Endothelial cell of umbilical vein (primary cell): ENCODE results near the gene EEFSEC. TPM values are rescaled to one million over a fixed set of nuclear protein-coding genes. Genes with fewer than 3 reads are reported as not detected.

Experiments used
- BruUV-seq: library from RNA; stranded (reverse); fragments of 400-500 nt; replicated peaks from 2 replicates; lab custom pipeline; 2021; lab: Mats Ljungman, UMichigan
- CTCF ChIA-PET: fragments of 300-600, 350-600 bp; sonication (Branson Sonifier 250); formaldehyde crosslinking; loops from one replicate; lab custom pipeline; 2021; ENCODE audit warnings: antibody characterized with exemption, inconsistent platforms; lab: Charles Lee
- POLR2A ChIA-PET: fragments of 300-600, 350-600 bp; sonication (Branson Sonifier 250); formaldehyde crosslinking; loops from one replicate; lab custom pipeline; 2021; ENCODE audit warnings: antibody characterized with exemption, inconsistent platforms; lab: Charles Lee
- DNase-seq: peaks from one replicate; pipeline ENCODE4 v3.0.0-alpha.2; 2011; ENCODE audit warnings: low read depth, low spot score
- FAIRE-seq: peaks from 2 replicates; lab custom pipeline; 2011; peaks lifted over from hg19 to GRCh38; lab: Jason Lieb, UNC
- H2AFZ ChIP-seq: 2 replicates; pipeline ENCODE4 v1.6.0; 2012; ENCODE audit warnings: low read depth, low read length, control low read depth, inconsistent platforms
- H3K27ac ChIP-seq: 2 replicates; pipeline ENCODE4 v1.5.1; 2011; ENCODE audit warnings: low read depth, mild to moderate bottlenecking, control low read depth, low read length, moderate library complexity; ENCODE audit not compliant: insufficient read depth
- H3K27me3 ChIP-seq, 2 experiments: 2 replicates each; pipeline versions ENCODE4 v1.6.0 to v1.6.1; 2011; ENCODE audit warnings: low read length in 2 of 2, mixed read lengths in 1 of 2; ENCODE audit not compliant: control insufficient read depth in 2 of 2, insufficient read depth in 2 of 2
- H3K36me3 ChIP-seq, 2 experiments: 2 replicates in 1 of 2; 3 replicates in 1 of 2; pipeline ENCODE4 v1.5.1; 2011; ENCODE audit warnings: low read length in 2 of 2, mild to moderate bottlenecking in 1 of 2, moderate library complexity in 1 of 2; ENCODE audit not compliant: control insufficient read depth in 2 of 2, insufficient read depth in 2 of 2; ENCODE audit errors: extremely low read depth in 1 of 2
- H3K4me1 ChIP-seq: 3 replicates; pipeline ENCODE4 v1.5.1; 2011; ENCODE audit warnings: mild to moderate bottlenecking, low read length; ENCODE audit not compliant: control insufficient read depth, insufficient read depth; ENCODE audit errors: extremely low read depth
- H3K4me2 ChIP-seq: 2 replicates; pipeline ENCODE4 v1.6.1; 2011; ENCODE audit warnings: low read length, control low read depth, mixed read lengths; ENCODE audit not compliant: insufficient read depth
- H3K4me3 ChIP-seq, 3 experiments: fragments of 200-600 bp in 1 of 3; sonication (generic), shearing (Covaris generic) in 1 of 3; replicated peaks in 1 of 3; 2 replicates each; pipeline ENCODE4 v1.5.1; 2011 to 2016; ENCODE audit warnings: control low read depth in 3 of 3, low read length in 3 of 3, mild to moderate bottlenecking in 2 of 3, inconsistent platforms in 1 of 3, low read depth in 1 of 3, moderate library complexity in 1 of 3; ENCODE audit not compliant: insufficient read depth in 1 of 3
- H3K79me2 ChIP-seq: 2 replicates; pipeline ENCODE4 v1.6.0; 2012; ENCODE audit warnings: low read length, inconsistent platforms; ENCODE audit not compliant: control insufficient read depth, insufficient read depth
- H3K9ac ChIP-seq: replicated peaks from 2 replicates; pipeline ENCODE3; 2011; ENCODE audit warnings: low read length, control low read depth; ENCODE audit not compliant: insufficient read depth; ENCODE audit errors: extremely low read depth
- H3K9me1 ChIP-seq: replicated peaks from 3 replicates; pipeline ENCODE4 v1.6.0; 2011; ENCODE audit warnings: mild to moderate bottlenecking, low read length; ENCODE audit not compliant: control insufficient read depth, insufficient read depth; ENCODE audit errors: extremely low read depth
- H3K9me3 ChIP-seq: replicated peaks from 2 replicates; pipeline ENCODE4 v1.5.1; 2012; ENCODE audit warnings: low read length, inconsistent platforms; ENCODE audit not compliant: control insufficient read depth, insufficient read depth
- H4K20me1 ChIP-seq: replicated peaks from 2 replicates; pipeline ENCODE3; 2011; ENCODE audit warnings: mild to moderate bottlenecking, low read length; ENCODE audit not compliant: control insufficient read depth, insufficient read depth; ENCODE audit errors: extremely low read depth
- EZH2 ChIP-seq: IDR thresholded peaks from 2 replicates; pipeline ENCODE4 v1.6.1; 2012; ENCODE audit warnings: borderline replicate concordance, low read depth, mild to moderate bottlenecking, moderate library complexity, low read length, inconsistent platforms; ENCODE audit not compliant: severe bottlenecking
- FOS ChIP-seq: IDR thresholded peaks from 2 replicates; pipeline ENCODE4 v1.6.1; 2011; ENCODE audit warnings: mild to moderate bottlenecking, low read length, moderate library complexity, borderline replicate concordance; ENCODE audit not compliant: insufficient read depth
- GATA2 ChIP-seq: IDR thresholded peaks from 2 replicates; pipeline ENCODE4 v1.7.0; 2011; ENCODE audit warnings: low read depth, mild to moderate bottlenecking, moderate library complexity, mixed read lengths, low read length; ENCODE audit not compliant: insufficient read length, insufficient read depth
- JUN ChIP-seq: IDR thresholded peaks from 2 replicates; pipeline ENCODE4 v1.6.1; 2011; ENCODE audit warnings: borderline replicate concordance, low read depth; ENCODE audit not compliant: insufficient read length, insufficient read depth
- MYC ChIP-seq: IDR thresholded peaks from one replicate; pipeline ENCODE4 v1.6.1; 2011; ENCODE audit warnings: mild to moderate bottlenecking, low read depth, low read length
- POLR2A ChIP-seq: IDR thresholded peaks from 2 replicates; pipeline ENCODE4 v1.6.1; 2012; ENCODE audit warnings: low read depth, mild to moderate bottlenecking, control low read depth, low read length
- POLR2AphosphoS5 ChIP-seq: IDR thresholded peaks from 2 replicates; pipeline ENCODE4 v1.6.1; 2012; ENCODE audit warnings: low read depth, mild to moderate bottlenecking, control low read depth, low read length, moderate library complexity; ENCODE audit not compliant: insufficient read depth
- dilution Hi-C: fragments of 300-500 bp; cut with MboI; formaldehyde crosslinking; loops from one replicate; pipeline ENCODE4 v1.15.0; 2019; ENCODE audit warnings: low sequenced_read_pairs; ENCODE audit not compliant: extremely low pct_ligation_motif_present
- intact Hi-C: fragments of 100-400 bp; cut with micrococcal nuclease; formaldehyde crosslinking; loops from one replicate; pipeline ENCODE4 v1.10.0; 2022
- polyA plus RNA-seq, 4 experiments: library from polyadenylated mRNA; depleted of rRNA in 3 of 4; stranded (reverse) in 3 of 4; unstranded in 1 of 4; fragments of >200 nt; gene quantifications; 2 replicates each; pipeline versions ENCODE4 v1.2.1 to v1.2.3, GENCODE V29; 2011 to 2012; ENCODE audit warnings: missing spikeins in 1 of 4
- total RNA-seq: library from RNA; stranded (reverse); gene quantifications from 2 replicates; pipeline ENCODE4 v1.2.3, GENCODE V29; 2021
- TF ChIP-seq, protein P1 (sequence below): IDR thresholded peaks from 2 replicates; pipeline ENCODE4 v1.6.1; 2011; ENCODE audit not compliant: insufficient read depth, insufficient read length
- TF ChIP-seq, protein P2 (sequence below), 2 donors: IDR thresholded peaks; 1 replicate in 1 of 2; 2 replicates in 1 of 2; pipeline ENCODE4 v1.5.1; 2011; ENCODE audit warnings: low read length in 2 of 2, mild to moderate bottlenecking in 2 of 2, moderate library complexity in 2 of 2, control low read depth in 1 of 2, inconsistent platforms in 1 of 2, low read depth in 1 of 2; ENCODE audit not compliant: insufficient read depth in 1 of 2; ENCODE audit errors: extremely low read depth in 1 of 2

The EEFSEC gene
- total and polyA plus RNA-seq, 2 donors (not counting 3 experiments of a cell fraction or from before 2014, with no cell fraction given) = 13.1 to 14.5 TPM

GRCh38 chr3:128196647-128197046 is 43.4 kb downstream of the EEFSEC start:
- ChIA-PET CTCF (no interaction called here), POLR2A (no interaction called here)
- no peak overlapping the region for H3K4me3 ChIP-seq
- no peak overlapping the region for H3K9ac ChIP-seq
- no peaks in the 10 kb centered on the region for H3K9me1 ChIP-seq
- no peak overlapping the region for H2AFZ ChIP-seq
- H3K79me2 ChIP-seq = no peaks in the 10 kb centered on the region
- no peaks in the 10 kb centered on the region for H3K4me1 ChIP-seq
- intact Hi-C loops = no loop called here
- dilution Hi-C loops = no loop called here
- no peaks in the 10 kb centered on the region for H3K9me3 ChIP-seq
- no TSS peak for BruUV-seq
- DNase-seq (no peak), FAIRE-seq (no peak)
- no peak overlapping the region for H3K4me2 ChIP-seq
- H3K27ac ChIP-seq = no peak overlapping the region
- H3K27me3 ChIP-seq = no peaks in the 10 kb centered on the region
- TF ChIP-seq, protein P1, sequence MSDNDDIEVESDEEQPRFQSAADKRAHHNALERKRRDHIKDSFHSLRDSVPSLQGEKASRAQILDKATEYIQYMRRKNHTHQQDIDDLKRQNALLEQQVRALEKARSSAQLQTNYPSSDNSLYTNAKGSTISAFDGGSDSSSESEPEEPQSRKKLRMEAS = no peak
- TF ChIP-seq FOS (no peak), POLR2A (no peak), JUN (no peak), EZH2 (no peak), MYC (no peak), GATA2 (no peak), POLR2AphosphoS5 (no peak)
- TF ChIP-seq, protein P2, sequence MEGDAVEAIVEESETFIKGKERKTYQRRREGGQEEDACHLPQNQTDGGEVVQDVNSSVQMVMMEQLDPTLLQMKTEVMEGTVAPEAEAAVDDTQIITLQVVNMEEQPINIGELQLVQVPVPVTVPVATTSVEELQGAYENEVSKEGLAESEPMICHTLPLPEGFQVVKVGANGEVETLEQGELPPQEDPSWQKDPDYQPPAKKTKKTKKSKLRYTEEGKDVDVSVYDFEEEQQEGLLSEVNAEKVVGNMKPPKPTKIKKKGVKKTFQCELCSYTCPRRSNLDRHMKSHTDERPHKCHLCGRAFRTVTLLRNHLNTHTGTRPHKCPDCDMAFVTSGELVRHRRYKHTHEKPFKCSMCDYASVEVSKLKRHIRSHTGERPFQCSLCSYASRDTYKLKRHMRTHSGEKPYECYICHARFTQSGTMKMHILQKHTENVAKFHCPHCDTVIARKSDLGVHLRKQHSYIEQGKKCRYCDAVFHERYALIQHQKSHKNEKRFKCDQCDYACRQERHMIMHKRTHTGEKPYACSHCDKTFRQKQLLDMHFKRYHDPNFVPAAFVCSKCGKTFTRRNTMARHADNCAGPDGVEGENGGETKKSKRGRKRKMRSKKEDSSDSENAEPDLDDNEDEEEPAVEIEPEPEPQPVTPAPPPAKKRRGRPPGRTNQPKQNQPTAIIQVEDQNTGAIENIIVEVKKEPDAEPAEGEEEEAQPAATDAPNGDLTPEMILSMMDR (IDR thresholded peaks at IDR 0.05; ENCODE audit: extremely low read depth in 1 of 2, insufficient read depth in 1 of 2, low read depth in 1 of 2, low read length in 2 of 2) = no peak
- no peaks in the 10 kb centered on the region for H4K20me1 ChIP-seq
- no peaks in the 10 kb centered on the region for H3K36me3 ChIP-seq
